ENCODE results near the gene FAM131C.

Gene FAM131C

DNA sequence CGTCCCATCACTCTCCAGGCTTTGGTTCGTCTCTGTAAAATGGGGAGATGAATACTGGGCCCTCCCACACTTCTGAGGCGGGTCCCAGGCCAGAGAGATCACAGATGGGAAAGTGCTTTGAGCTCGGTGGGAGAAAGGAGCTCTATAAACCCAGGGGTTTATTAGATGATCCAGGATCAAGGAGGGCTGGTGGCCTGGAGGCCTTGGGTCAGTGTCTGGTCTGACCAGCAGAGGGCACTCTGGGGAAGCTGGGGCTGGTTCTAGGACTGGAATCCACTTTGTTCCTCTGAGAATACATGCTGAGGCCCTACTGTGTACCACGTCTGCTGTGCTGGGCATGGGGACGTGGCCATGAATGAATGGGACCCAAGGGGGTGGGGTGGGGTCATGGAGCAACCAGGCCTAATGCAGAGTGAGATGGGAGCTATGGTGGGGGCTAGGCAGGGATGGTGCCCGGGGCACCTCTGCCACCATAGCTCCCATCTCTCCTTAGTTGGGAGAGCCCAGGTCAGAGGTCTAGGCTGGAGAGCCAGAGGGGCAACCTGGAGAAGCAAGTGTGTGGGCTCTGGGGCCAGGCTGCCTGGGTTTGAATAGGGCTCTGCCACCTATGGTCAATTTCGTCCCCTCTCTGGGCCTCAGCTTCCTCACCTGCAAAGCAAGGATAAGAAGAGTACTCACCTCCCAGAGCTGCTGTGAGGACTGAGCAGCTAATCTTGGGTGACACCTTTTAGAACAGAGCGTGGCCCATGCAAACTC is 9.0 kb upstream of the FAM131C start:
- H3K4me1 ChIP-seq (ENCODE audit: control insufficient read depth, insufficient read depth, low read length) = peaks cover 38% of the 10 kb centered on the region
- no peaks in the 10 kb centered on the region for H3K36me3 ChIP-seq (ENCODE audit: control insufficient read depth, insufficient read depth, low read length)
- no peaks in the 10 kb centered on the region for H3K9me3 ChIP-seq (ENCODE audit: control insufficient read depth, low read length)
- no peak overlapping the region for H3K4me3 ChIP-seq (ENCODE audit: low read length)
- H3K27me3 ChIP-seq (ENCODE audit: control insufficient read depth, insufficient read depth, low read length) = no peaks in the 10 kb centered on the region
- H3K9ac ChIP-seq (ENCODE audit: low read length) = no peak overlapping the region

DNA sequence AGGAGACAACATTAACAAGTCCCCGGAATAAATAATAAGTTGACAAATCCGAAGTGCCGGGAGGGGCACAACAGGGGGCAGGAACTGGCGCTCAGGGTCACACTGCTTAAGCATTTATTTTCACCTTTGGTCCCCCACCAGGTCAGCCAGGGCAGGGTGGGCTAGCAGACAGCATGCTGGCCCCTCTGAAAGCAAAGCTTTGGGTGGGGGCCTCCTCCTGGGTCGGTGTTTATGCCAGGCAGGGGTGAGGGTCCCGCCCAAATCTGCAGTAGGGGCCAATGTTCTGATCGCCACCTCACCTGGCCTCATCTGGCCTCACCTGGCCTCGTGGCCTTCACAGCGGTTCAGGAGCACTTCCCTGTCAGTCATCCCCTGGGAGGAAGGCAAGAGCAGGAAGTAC is 8.2 kb upstream of the FAM131C start:
- peaks cover 38% of the 10 kb centered on the region for H3K4me1 ChIP-seq (ENCODE audit: control insufficient read depth, insufficient read depth, low read length)
- no peak overlapping the region for H3K4me3 ChIP-seq (ENCODE audit: low read length)
- no peaks in the 10 kb centered on the region for H3K9me3 ChIP-seq (ENCODE audit: control insufficient read depth, low read length)
- H3K36me3 ChIP-seq (ENCODE audit: control insufficient read depth, insufficient read depth, low read length) = no peaks in the 10 kb centered on the region
- no peak overlapping the region for H3K9ac ChIP-seq (ENCODE audit: low read length)
- no peaks in the 10 kb centered on the region for H3K27me3 ChIP-seq (ENCODE audit: control insufficient read depth, insufficient read depth, low read length)

DNA sequence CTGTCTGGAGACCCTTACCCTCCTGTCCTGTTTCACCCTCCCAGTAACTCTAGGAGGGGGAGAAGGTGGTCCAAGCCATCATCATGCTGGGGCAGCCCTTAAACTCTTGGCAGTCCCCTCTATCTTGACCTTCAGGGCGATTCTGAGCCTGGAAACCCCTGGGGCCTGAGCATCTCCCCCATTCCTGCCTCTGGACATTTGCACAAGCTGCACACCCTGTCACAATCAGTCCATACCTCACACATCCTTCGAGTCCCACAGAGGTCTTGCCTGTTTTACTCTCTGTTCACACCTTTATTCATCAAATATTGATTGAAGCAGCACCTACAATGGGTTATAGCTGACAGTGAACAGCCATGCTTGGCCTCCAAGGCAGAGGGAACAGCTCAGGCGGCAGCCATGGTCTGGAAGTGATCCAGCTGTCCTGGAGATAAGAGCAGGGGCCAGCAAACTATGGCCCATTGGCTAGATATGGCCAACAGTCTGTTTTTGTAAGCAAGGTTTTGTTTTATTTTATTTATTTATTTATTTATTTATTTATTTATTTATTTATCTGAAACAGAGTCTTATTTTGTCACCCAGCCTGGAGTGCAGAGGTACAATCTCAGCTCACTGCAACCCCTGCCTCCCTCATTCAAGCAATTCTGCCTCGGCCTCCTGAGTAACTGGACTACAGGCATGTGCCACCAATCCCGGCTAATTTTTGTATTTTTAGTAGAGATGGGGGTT is 7.1 kb upstream of the FAM131C start:
- Histone ChIP-seq H3K4me1 (ENCODE audit: control insufficient read depth, insufficient read depth, low read length) (peaks cover 38% of the 10 kb centered on the region), H3K27me3 (ENCODE audit: control insufficient read depth, insufficient read depth, low read length) (no peaks in the 10 kb centered on the region), H3K36me3 (ENCODE audit: control insufficient read depth, insufficient read depth, low read length) (no peaks in the 10 kb centered on the region), H3K9me3 (ENCODE audit: control insufficient read depth, low read length) (no peaks in the 10 kb centered on the region), H3K9ac (ENCODE audit: low read length) (no peak overlapping the region), H3K4me3 (ENCODE audit: low read length) (no peak overlapping the region)

DNA sequence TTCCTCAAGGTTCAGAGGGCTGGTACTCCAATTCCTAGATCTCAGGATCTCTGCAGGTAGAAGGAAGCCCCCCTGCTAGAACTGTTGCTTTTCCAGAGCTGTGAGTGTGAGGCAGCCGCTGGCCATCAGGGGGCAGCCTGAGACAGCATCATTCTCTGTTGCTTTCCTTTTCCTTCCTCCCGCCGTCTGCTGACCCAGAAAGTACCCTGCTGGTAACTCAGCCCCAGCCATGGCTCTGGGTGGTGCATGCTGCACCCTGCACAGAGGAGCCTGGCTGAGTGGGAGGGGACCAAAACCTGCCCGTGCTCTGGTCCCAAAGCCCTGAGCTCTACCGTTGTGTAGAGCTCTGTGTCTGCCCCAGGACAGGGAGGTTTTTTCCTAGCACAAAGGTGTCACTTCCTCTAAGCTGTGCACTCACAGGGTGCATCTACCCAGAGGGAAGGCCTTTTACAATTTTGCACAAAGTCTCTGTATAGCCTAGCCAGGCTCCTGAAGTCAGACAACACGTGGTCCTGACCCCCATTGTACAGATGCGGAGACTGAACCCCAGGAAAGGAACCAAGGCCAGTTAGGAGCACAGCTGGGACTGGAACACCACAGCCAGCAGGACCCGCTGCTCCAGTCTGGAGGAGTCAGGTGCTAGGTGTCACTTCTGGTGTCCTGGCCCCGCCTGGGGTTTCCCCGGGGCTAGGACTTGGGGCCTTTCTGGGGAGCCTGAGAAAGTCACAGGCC is 5.6 kb upstream of the FAM131C start:
- Histone ChIP-seq H3K4me1 (ENCODE audit: control insufficient read depth, insufficient read depth, low read length) (peaks cover 34% of the 10 kb centered on the region), H3K9ac (ENCODE audit: low read length) (no peak overlapping the region), H3K36me3 (ENCODE audit: control insufficient read depth, insufficient read depth, low read length) (no peaks in the 10 kb centered on the region), H3K9me3 (ENCODE audit: control insufficient read depth, low read length) (no peaks in the 10 kb centered on the region), H3K4me3 (ENCODE audit: low read length) (no peak overlapping the region), H3K27me3 (ENCODE audit: control insufficient read depth, insufficient read depth, low read length) (no peaks in the 10 kb centered on the region)

DNA sequence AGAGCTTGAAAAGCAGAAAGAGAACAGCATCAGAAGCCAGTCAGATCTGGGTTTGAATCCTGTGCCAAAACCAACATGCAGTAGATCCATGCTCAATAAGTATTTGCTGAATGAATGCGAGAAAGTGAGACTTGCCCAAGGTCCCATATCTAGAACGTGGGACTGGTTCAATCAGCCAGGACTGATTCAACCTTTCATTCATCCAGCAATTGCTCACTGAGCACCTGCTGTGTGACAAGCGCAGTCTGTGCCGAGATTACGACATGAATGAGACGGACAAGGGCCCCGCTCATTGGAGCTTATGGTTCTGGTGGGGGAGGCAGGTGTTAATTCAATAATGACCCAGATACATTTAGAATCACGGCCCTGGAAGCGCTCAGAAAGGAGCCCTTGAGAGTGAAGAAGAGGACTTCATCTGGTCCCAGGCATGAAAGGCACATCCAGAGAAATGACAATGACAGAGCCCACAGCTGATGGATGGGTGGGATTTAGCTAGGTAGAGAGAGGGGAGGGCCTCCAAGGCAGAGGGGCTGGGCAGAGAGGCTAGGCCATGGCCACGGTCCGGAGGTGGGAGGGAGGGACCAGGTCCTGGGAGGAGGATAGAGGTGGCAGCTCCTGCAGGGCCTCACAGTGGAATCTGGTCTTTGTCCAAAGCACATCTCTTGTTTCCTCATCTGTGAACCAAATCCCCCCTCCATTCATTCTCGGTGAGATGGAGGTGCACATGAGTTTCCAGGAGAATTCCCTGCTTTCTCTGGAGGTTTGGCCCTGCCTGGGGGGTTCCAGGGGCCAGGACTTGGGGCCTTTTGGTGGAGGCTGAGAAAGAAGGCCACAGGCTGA is 4.2 kb upstream of the FAM131C start:
- Histone ChIP-seq H3K4me1 (ENCODE audit: control insufficient read depth, insufficient read depth, low read length) (peaks cover 25% of the 10 kb centered on the region), H3K4me3 (ENCODE audit: low read length) (no peak overlapping the region), H3K27me3 (ENCODE audit: control insufficient read depth, insufficient read depth, low read length) (peaks cover 6% of the 10 kb centered on the region), H3K36me3 (ENCODE audit: control insufficient read depth, insufficient read depth, low read length) (no peaks in the 10 kb centered on the region), H3K9me3 (ENCODE audit: control insufficient read depth, low read length) (no peaks in the 10 kb centered on the region), H3K9ac (ENCODE audit: low read length) (no peak overlapping the region)

DNA sequence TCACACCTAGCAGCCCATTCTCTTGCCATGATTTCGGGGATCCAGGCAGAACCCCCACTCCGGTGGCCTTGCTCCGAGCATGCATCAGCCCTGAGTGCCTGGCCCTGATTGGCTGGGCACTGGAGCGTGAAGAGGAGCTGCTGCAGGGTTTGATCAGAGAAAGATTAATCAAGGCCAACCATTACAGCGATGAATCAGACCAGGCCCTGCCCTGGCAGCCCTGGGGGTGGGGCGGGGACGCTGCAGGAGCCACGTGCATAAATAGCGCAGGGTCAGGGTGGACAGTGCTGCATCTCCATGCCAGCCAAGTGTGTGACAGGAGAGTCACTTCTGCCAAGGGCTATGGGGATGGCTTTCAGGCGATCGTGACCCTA is 3.4 kb upstream of the FAM131C start:
- Histone ChIP-seq H3K9ac (ENCODE audit: low read length) (no peak overlapping the region), H3K4me3 (ENCODE audit: low read length) (no peak overlapping the region), H3K4me1 (ENCODE audit: control insufficient read depth, insufficient read depth, low read length) (peaks cover 19% of the 10 kb centered on the region), H3K36me3 (ENCODE audit: control insufficient read depth, insufficient read depth, low read length) (no peaks in the 10 kb centered on the region), H3K9me3 (ENCODE audit: control insufficient read depth, low read length) (no peaks in the 10 kb centered on the region), H3K27me3 (ENCODE audit: control insufficient read depth, insufficient read depth, low read length) (peaks cover 14% of the 10 kb centered on the region)

DNA sequence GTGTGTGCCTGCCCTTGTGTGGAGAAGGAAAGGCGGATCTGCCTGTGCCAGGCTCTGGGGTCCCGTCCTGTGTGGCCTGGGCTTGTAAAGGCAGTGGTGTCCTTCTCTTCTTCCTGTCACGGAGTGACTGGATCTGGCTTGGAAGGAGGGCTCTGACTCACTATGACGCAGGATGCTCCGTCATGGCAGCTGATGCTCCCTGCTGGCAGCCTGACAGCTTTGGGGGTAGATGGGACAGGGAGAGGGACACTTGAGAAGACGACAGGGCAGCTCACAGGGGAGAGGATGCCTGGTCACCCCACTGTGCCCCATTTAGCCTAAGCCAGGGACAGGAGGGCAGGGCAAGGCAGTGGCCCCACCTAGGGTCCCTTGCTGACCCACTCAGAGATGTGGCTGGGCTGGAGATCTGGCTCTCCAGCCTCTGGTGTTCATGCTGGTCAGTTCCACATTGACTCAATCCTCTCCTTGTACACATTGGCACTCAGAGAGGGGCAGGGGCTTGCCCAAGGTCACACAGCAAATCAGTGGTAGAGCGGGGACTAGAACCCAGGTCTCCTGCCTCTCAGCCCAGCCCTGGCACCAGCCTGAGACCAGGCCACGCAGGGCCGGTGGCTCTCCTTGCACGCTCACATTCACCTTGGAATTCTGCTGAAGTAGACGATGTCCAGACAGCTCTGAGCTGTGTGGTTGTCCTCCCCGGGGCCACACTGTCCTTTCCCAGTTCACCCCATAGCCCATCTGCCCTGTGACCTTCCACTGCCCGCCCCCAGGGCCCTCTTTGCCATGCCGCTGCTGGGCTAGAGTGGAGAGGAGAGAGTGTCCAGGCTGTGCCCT is 2.8 kb upstream of the FAM131C start:
- Histone ChIP-seq H3K36me3 (ENCODE audit: control insufficient read depth, insufficient read depth, low read length) (no peaks in the 10 kb centered on the region), H3K4me3 (ENCODE audit: low read length) (no peak overlapping the region), H3K9ac (ENCODE audit: low read length) (no peak overlapping the region), H3K27me3 (ENCODE audit: control insufficient read depth, insufficient read depth, low read length) (peaks cover 14% of the 10 kb centered on the region), H3K4me1 (ENCODE audit: control insufficient read depth, insufficient read depth, low read length) (peaks cover 18% of the 10 kb centered on the region), H3K9me3 (ENCODE audit: control insufficient read depth, low read length) (no peaks in the 10 kb centered on the region)

DNA sequence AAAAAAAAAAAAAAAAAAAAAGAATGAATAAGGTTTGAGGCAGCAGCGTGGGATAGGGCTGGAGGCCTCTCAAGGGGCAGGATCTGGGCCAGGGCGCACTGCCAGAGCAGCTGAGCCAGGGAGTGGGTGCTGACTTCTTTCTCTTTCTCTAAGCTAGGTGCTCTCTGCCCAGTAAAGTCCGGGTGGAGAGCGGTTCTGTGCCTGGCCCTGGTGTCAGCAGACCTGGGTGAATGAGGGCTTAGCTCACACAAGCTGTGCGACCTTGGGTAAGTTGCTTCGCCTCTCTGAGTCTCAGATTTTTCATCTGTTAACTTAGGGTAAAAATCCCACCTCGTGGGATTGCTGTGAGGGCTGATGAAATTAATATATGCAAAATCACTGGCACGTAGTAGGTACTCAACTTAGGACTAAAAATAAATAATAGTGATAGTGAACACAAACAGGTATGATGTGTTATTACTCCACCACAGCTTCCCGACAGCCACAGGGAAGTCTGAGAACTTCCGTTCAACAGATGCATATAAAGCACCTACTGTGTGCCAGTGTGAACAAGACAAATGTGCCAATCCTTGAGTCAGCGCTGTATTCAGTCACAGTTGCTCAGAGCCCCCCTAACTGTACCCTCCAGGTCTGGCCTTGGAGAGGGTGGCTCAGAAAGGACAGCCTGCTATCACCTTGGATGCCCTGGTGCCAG is 2.0 kb upstream of the FAM131C start:
- Histone ChIP-seq H3K27me3 (ENCODE audit: control insufficient read depth, insufficient read depth, low read length) (peaks cover 14% of the 10 kb centered on the region), H3K4me3 (ENCODE audit: low read length) (no peak overlapping the region), H3K36me3 (ENCODE audit: control insufficient read depth, insufficient read depth, low read length) (no peaks in the 10 kb centered on the region), H3K9me3 (ENCODE audit: control insufficient read depth, low read length) (no peaks in the 10 kb centered on the region), H3K4me1 (ENCODE audit: control insufficient read depth, insufficient read depth, low read length) (peaks cover 15% of the 10 kb centered on the region), H3K9ac (ENCODE audit: low read length) (no peak overlapping the region)

DNA sequence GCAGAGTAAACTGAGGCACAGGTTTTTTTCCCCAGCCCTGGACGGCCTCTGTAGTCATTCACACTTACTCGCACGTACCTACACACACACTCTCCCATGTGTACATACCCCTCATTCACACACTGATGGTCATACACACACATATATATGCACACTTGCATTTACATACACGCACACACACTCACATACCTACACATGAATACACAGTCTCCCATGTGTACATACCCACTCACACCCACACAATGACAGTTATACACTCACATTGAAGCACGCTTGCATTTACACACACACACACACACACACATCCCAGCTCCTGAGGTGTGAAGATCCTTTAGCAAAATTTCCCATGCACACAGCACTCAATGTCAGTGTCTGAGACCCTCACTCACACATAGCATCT is 766 bp upstream of the FAM131C start:
- H3K9me3 ChIP-seq (ENCODE audit: control insufficient read depth, low read length) = no peaks in the 10 kb centered on the region
- H3K36me3 ChIP-seq (ENCODE audit: control insufficient read depth, insufficient read depth, low read length) = no peaks in the 10 kb centered on the region
- peaks cover 9% of the 10 kb centered on the region for H3K4me1 ChIP-seq (ENCODE audit: control insufficient read depth, insufficient read depth, low read length)
- H3K9ac ChIP-seq (ENCODE audit: low read length) = no peak overlapping the region
- H3K4me3 ChIP-seq (ENCODE audit: low read length) = no peak overlapping the region
- peaks cover 14% of the 10 kb centered on the region for H3K27me3 ChIP-seq (ENCODE audit: control insufficient read depth, insufficient read depth, low read length)

DNA sequence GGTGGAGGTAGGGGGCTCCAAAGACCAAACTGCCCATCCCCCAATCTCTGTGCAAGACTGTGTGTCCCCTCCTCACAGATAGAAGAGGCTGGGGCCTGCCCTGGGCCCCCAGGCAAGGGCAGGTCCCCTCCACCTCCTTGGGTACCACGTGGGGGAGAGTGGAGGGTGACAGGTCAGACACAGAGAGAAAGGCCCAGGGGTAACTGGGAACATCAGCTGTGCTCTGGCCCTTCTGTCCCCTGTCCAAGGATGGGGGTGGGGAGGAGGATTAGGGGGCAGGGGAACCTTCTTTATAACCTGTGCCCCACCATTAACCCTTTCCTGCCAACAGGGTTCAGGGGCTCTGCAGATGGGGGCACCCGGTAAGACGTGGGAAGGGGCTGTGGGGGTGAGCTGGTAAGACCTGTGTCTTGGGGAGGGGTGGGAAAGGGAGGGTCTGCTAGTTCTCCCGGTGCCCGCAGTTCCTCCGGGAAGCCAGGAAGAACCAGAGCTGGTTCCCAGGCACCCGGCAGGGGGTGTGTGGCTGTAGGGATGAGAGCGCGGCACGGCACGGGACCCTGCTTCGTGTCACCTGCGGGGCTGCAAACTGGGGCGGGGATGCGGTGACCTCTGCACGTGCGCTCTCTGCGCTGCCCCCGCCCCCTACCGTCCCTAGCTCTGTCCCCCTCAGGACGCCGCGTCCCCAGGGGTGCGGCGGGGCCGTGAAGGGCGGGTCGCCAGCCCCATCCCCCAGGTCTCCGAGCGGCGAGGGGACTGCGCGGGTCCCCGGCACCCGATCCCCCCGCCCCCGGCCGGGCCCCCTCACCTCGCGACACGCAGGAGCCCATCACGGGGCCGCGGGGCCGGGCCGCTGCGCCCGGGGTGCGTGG is 601 bp downstream of the FAM131C start:
- no peaks in the 10 kb centered on the region for H3K36me3 ChIP-seq (ENCODE audit: control insufficient read depth, insufficient read depth, low read length)
- no peak overlapping the region for H3K4me3 ChIP-seq (ENCODE audit: low read length)
- peaks cover 6% of the 10 kb centered on the region for H3K4me1 ChIP-seq (ENCODE audit: control insufficient read depth, insufficient read depth, low read length)
- no peaks in the 10 kb centered on the region for H3K9me3 ChIP-seq (ENCODE audit: control insufficient read depth, low read length)
- H3K9ac ChIP-seq (ENCODE audit: low read length) = peak overlapping the region; percentile 15
- H3K27me3 ChIP-seq (ENCODE audit: control insufficient read depth, insufficient read depth, low read length) = peaks cover 14% of the 10 kb centered on the region
